PC-3 (cell line): ENCODE measurements around the gene AFF1. TPM values are rescaled to one million over a fixed set of nuclear protein-coding genes. Genes with fewer than 3 reads are reported as not detected.

Experiments
- ATAC-seq: fragments of 200-7000 bp; cut with Tn5 transposase; 2 replicates; pipeline ENCODE4 v1.9.1; 2020; ENCODE audit warnings: mild to moderate bottlenecking, moderate library complexity
- BruUV-seq: library from RNA; stranded (reverse); fragments of 400-500 nt; replicated peaks from 2 replicates; lab custom pipeline; 2021; lab: Mats Ljungman, UMichigan
- CTCF ChIA-PET: fragments of 300-600 bp; sonication (Branson Sonifier 250); formaldehyde crosslinking; loops from one replicate; lab custom pipeline; 2022; ENCODE audit warnings: antibody characterized with exemption; lab: Charles Lee
- POLR2A ChIA-PET: fragments of 300-600 bp; sonication (Branson Sonifier 250); formaldehyde crosslinking; loops from one replicate; lab custom pipeline; 2022; ENCODE audit warnings: antibody characterized with exemption; ENCODE audit not compliant: unreplicated experiment; lab: Charles Lee
- DNase-seq: peaks from one replicate; pipeline ENCODE4 v3.0.0-alpha.2; 2015
- H2AFZ ChIP-seq: fragments of 300-600 bp; sonication (generic); 2 replicates; pipeline ENCODE4 v1.6.0; 2016; ENCODE audit warnings: antibody characterized with exemption, low read length
- H3F3A ChIP-seq: fragments of 300-600 bp; sonication (generic); one replicate; pipeline ENCODE4 v1.6.0; 2017; ENCODE audit warnings: antibody characterized with exemption, low read length, control low read depth, mild to moderate bottlenecking; ENCODE audit not compliant: unreplicated experiment
- H3K27ac ChIP-seq: fragments of 300-600 bp; sonication (generic); 2 replicates; pipeline ENCODE4 v1.5.1; 2016; ENCODE audit warnings: mild to moderate bottlenecking, low read length
- H3K27me3 ChIP-seq: fragments of 300-600 bp; sonication (generic); 2 replicates; pipeline ENCODE4 v1.6.1; 2016; ENCODE audit warnings: low read length, mixed read lengths
- H3K36me3 ChIP-seq: fragments of 300-600 bp; sonication (generic); 2 replicates; pipeline ENCODE4 v1.6.1; 2016; ENCODE audit warnings: low read depth, mixed run types, low read length, mixed read lengths
- H3K4me1 ChIP-seq: fragments of 300-600 bp; sonication (generic); 2 replicates; pipeline ENCODE4 v1.5.1; 2016; ENCODE audit warnings: low read length; ENCODE audit not compliant: insufficient read depth
- H3K4me2 ChIP-seq: fragments of 300-600 bp; sonication (generic); 2 replicates; pipeline ENCODE4 v1.6.0; 2016; ENCODE audit warnings: low read length
- H3K4me3 ChIP-seq: fragments of 300-600 bp; sonication (generic); 2 replicates; pipeline ENCODE4 v1.5.1; 2016; ENCODE audit warnings: mild to moderate bottlenecking, low read length, mixed read lengths
- H3K79me2 ChIP-seq: fragments of 300-600 bp; sonication (generic); 2 replicates; pipeline ENCODE4 v1.6.1; 2017; ENCODE audit warnings: low read length, mixed read lengths
- H3K9ac ChIP-seq: fragments of 300-600 bp; sonication (generic); 2 replicates; pipeline ENCODE4 v1.6.0; 2016; ENCODE audit warnings: mild to moderate bottlenecking, low read length
- H3K9me2 ChIP-seq: fragments of 300-600 bp; sonication (generic); replicated peaks from 2 replicates; pipeline ENCODE4 v1.6.1; 2016; ENCODE audit warnings: mixed run types, low read length, mixed read lengths
- H3K9me3 ChIP-seq: fragments of 300-600 bp; sonication (generic); 2 replicates; pipeline ENCODE4 v1.6.1; 2016; ENCODE audit warnings: low read length, mixed read lengths
- H4K20me1 ChIP-seq: fragments of 300-600 bp; sonication (generic); 2 replicates; pipeline ENCODE4 v1.6.1; 2016; ENCODE audit warnings: low read length, mixed read lengths
- EZH2 ChIP-seq: fragments of 300-600 bp; sonication (generic); IDR thresholded peaks from one replicate; pipeline ENCODE4 v1.6.1; 2017; ENCODE audit warnings: antibody characterized with exemption, mild to moderate bottlenecking, low read length; ENCODE audit not compliant: unreplicated experiment
- EZH2phosphoT487 ChIP-seq: fragments of 300-600 bp; sonication (generic); IDR thresholded peaks from 2 replicates; pipeline ENCODE4 v1.6.1; 2018; ENCODE audit warnings: mild to moderate bottlenecking, antibody characterized with exemption, low read length, borderline replicate concordance
- intact Hi-C: fragments of 100-400 bp; cut with micrococcal nuclease; formaldehyde crosslinking; loops from 2 replicates; pipeline ENCODE4 v1.9.0; 2023
- total RNA-seq: library from RNA; depleted of rRNA; stranded (reverse); fragments of >200 nt; gene quantifications from 2 replicates; pipeline ENCODE4 v1.2.3, GENCODE V29; 2014
- TF ChIP-seq, protein P1 (sequence below): fragments of 300-600 bp; sonication (generic); conservative IDR thresholded peaks from 2 replicates; pipeline ENCODE4 v1.5.1; 2017; ENCODE audit warnings: antibody characterized with exemption, low read depth, mild to moderate bottlenecking, low read length

Gene AFF1
- total RNA-seq, 1 experiment from 2014 or later, result 8.1 TPM

DNA sequence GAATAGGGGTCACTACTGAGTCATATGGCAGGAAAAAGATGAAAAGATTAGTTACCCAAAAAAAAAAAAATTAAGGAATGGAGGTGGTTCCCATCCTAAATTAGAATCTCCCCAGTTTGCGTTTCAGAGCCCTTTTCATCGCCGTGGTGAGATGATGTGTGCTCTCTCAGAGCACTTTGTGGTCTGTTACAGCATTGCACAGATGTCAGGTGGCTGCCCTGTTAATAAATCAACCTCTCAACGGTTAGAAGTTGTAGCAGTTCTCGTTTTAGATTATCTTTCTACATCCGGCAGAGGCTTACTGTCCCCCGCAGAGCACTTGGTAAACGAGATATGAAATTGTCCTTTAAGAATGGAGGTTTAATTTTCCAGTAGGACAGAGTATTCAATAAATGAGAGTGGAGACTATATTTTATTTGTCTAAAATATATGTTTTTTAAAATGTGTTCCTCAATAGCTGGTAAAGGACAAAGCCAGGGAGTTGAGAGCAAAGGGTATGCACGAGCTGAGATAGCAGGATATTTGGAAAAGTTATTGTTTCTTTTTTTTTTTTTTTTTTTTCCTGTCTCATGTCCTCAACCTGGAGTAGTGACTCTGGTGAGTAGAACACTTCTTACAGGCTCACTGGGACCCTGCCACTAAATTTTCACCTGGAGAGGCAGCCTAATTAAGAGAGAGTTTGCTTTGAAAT lies 26.9 kb downstream of the AFF1 start:
- intact Hi-C loops, result no loop called here
- BruUV-seq, result no TSS peak
- Histone ChIP-seq H4K20me1 (no peaks in the 10 kb centered on the region), H3K79me2 (no peaks in the 10 kb centered on the region), H2AFZ (no peak overlapping the region), H3F3A (peaks cover 4% of the 10 kb centered on the region), H3K4me1 (peaks cover 8% of the 10 kb centered on the region), H3K9me2 (no peaks in the 10 kb centered on the region), H3K4me2 (no peak overlapping the region), H3K9ac (no peak overlapping the region), H3K27ac (no peak overlapping the region), H3K4me3 (no peak overlapping the region), H3K36me3 (no peaks in the 10 kb centered on the region), H3K27me3 (no peaks in the 10 kb centered on the region), H3K9me3 (no peaks in the 10 kb centered on the region)
- POLR2A ChIA-PET, result no interaction called here
- TF ChIP-seq, protein P1, sequence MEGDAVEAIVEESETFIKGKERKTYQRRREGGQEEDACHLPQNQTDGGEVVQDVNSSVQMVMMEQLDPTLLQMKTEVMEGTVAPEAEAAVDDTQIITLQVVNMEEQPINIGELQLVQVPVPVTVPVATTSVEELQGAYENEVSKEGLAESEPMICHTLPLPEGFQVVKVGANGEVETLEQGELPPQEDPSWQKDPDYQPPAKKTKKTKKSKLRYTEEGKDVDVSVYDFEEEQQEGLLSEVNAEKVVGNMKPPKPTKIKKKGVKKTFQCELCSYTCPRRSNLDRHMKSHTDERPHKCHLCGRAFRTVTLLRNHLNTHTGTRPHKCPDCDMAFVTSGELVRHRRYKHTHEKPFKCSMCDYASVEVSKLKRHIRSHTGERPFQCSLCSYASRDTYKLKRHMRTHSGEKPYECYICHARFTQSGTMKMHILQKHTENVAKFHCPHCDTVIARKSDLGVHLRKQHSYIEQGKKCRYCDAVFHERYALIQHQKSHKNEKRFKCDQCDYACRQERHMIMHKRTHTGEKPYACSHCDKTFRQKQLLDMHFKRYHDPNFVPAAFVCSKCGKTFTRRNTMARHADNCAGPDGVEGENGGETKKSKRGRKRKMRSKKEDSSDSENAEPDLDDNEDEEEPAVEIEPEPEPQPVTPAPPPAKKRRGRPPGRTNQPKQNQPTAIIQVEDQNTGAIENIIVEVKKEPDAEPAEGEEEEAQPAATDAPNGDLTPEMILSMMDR, result no peak
- TF ChIP-seq EZH2phosphoT487, result no peak
- no peak for ATAC-seq
- no peak for DNase-seq
- CTCF ChIA-PET, result interaction anchor here (0.7 kb wide), 1 partner anchor 17 kb away, joined by 3 read pairs; no protein-coding TSS in a partner anchor

DNA sequence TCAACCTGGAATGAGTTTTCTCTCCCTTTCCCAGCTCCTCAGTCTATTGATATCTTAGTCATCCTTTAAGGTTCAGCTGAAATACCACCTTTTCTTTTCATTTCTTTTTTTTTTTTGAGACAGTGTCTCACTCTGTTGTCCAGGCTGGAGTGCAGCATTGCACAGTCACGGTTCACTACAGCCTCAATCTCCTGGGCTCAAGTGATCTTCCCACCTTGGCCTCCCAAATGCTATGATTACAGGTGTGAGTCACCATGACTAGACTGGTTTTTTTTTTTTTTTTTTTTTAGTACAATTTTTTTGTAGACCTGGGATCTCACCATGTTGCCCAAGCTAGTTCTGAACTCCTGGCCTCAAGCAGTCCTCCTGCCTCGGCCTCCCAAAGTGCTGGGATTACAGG lies 28.9 kb downstream of the AFF1 start:
- no peaks in the 10 kb centered on the region for H3K27me3 ChIP-seq
- ChIA-PET POLR2A (no interaction called here), CTCF (no interaction called here)
- H3F3A ChIP-seq, result no peaks in the 10 kb centered on the region
- intact Hi-C loops, result no loop called here
- peak; percentile 46; the same call in 1 of the 2 replicates for ATAC-seq
- H3K4me1 ChIP-seq, result peaks cover 4% of the 10 kb centered on the region; the same call in 1 of the 2 replicates
- no peak overlapping the region for H3K4me2 ChIP-seq
- no peak overlapping the region for H2AFZ ChIP-seq
- no TSS peak for BruUV-seq
- H3K36me3 ChIP-seq, result no peaks in the 10 kb centered on the region
- H3K9ac ChIP-seq, result no peak overlapping the region
- no peak overlapping the region for H3K4me3 ChIP-seq
- no peaks in the 10 kb centered on the region for H3K9me3 ChIP-seq
- TF ChIP-seq, protein P1, result no peak
- TF ChIP-seq EZH2phosphoT487, result no peak
- no peak for TF ChIP-seq EZH2
- no peaks in the 10 kb centered on the region for H3K9me2 ChIP-seq
- peak; percentile 60 for DNase-seq
- H3K27ac ChIP-seq, result no peak overlapping the region
- H3K79me2 ChIP-seq, result 0 out of 2 replicates have a peak, but pooled peaks cover 3% of the 10 kb centered on the region
- no peaks in the 10 kb centered on the region for H4K20me1 ChIP-seq
